ENCODE results near the gene RHO.

DNA sequence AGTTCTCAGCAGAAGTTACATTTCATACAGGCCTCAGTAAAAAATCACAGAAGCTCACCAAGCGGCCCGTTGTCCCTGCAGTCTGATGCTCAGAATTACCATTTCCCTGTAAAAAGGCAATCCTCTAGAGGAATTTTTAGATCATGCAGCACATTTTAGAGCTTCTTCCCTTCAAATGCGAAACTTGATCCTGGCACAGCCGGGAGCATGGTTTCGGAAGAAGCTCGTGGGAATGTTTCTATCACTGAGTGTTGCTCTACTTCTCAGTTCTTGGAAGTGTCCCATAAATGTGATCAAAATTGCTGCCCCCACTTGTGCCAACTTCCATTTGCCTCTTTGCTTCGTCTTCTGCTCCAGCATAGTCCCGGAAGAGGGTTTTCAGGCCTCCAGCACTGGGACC lies 10.8 kb downstream of the RHO start:
- TF ChIP-seq, protein P1, sequence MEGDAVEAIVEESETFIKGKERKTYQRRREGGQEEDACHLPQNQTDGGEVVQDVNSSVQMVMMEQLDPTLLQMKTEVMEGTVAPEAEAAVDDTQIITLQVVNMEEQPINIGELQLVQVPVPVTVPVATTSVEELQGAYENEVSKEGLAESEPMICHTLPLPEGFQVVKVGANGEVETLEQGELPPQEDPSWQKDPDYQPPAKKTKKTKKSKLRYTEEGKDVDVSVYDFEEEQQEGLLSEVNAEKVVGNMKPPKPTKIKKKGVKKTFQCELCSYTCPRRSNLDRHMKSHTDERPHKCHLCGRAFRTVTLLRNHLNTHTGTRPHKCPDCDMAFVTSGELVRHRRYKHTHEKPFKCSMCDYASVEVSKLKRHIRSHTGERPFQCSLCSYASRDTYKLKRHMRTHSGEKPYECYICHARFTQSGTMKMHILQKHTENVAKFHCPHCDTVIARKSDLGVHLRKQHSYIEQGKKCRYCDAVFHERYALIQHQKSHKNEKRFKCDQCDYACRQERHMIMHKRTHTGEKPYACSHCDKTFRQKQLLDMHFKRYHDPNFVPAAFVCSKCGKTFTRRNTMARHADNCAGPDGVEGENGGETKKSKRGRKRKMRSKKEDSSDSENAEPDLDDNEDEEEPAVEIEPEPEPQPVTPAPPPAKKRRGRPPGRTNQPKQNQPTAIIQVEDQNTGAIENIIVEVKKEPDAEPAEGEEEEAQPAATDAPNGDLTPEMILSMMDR (IDR thresholded peaks at IDR 0.05; ENCODE audit: borderline replicate concordance, extremely low read depth, low read length, poor library complexity, severe bottlenecking) = no peak
- no peak for TF ChIP-seq EZH2 (IDR thresholded peaks at IDR 0.05; ENCODE audit: borderline replicate concordance, low read depth, low read length, severe bottlenecking)
